Measurements from ENCODE around the gene ARHGAP9. TPM values are rescaled to one million over a fixed set of nuclear protein-coding genes. Genes with fewer than 3 reads are reported as not detected.

The ARHGAP9 gene
- total and polyA plus RNA-seq, 2 of the 8 experiments (the other 6 are each of a cell fraction or from before 2014, with no cell fraction given) = 3.2 to 6.0 TPM

DNA sequence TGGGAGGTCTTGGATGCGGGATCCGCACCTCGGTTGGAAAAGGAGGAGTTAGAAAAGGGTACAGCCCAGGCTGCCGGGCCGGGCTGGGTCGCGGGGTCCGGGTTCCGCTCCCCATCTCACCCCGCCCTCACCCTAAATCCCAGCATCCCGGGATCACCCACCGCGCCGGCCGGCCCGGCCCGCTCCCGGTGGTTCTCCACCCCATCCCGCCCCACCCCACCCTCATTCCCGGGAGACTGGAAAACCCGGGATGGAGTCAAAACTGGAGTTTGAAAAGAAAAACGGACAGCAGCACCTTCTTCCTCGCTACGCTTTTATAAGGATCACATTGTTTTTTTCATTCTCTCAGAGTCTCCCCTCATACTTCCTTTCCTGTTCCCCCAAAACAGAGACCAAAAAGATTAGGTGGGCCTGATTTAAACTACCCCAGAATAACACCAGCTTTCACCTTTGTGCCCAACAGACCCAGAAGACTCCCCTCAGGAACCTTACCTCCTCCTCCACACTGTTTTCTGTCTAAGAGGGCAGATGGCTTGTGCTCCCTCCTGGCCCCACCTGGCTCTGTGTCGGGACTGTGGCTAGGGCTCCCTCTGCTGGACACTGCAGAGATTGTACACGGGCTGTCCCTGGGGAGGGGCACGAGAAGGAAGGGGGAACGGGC lies 17.3 kb downstream of the ARHGAP9 start (continued):
- TF ChIP-seq, protein P1, sequence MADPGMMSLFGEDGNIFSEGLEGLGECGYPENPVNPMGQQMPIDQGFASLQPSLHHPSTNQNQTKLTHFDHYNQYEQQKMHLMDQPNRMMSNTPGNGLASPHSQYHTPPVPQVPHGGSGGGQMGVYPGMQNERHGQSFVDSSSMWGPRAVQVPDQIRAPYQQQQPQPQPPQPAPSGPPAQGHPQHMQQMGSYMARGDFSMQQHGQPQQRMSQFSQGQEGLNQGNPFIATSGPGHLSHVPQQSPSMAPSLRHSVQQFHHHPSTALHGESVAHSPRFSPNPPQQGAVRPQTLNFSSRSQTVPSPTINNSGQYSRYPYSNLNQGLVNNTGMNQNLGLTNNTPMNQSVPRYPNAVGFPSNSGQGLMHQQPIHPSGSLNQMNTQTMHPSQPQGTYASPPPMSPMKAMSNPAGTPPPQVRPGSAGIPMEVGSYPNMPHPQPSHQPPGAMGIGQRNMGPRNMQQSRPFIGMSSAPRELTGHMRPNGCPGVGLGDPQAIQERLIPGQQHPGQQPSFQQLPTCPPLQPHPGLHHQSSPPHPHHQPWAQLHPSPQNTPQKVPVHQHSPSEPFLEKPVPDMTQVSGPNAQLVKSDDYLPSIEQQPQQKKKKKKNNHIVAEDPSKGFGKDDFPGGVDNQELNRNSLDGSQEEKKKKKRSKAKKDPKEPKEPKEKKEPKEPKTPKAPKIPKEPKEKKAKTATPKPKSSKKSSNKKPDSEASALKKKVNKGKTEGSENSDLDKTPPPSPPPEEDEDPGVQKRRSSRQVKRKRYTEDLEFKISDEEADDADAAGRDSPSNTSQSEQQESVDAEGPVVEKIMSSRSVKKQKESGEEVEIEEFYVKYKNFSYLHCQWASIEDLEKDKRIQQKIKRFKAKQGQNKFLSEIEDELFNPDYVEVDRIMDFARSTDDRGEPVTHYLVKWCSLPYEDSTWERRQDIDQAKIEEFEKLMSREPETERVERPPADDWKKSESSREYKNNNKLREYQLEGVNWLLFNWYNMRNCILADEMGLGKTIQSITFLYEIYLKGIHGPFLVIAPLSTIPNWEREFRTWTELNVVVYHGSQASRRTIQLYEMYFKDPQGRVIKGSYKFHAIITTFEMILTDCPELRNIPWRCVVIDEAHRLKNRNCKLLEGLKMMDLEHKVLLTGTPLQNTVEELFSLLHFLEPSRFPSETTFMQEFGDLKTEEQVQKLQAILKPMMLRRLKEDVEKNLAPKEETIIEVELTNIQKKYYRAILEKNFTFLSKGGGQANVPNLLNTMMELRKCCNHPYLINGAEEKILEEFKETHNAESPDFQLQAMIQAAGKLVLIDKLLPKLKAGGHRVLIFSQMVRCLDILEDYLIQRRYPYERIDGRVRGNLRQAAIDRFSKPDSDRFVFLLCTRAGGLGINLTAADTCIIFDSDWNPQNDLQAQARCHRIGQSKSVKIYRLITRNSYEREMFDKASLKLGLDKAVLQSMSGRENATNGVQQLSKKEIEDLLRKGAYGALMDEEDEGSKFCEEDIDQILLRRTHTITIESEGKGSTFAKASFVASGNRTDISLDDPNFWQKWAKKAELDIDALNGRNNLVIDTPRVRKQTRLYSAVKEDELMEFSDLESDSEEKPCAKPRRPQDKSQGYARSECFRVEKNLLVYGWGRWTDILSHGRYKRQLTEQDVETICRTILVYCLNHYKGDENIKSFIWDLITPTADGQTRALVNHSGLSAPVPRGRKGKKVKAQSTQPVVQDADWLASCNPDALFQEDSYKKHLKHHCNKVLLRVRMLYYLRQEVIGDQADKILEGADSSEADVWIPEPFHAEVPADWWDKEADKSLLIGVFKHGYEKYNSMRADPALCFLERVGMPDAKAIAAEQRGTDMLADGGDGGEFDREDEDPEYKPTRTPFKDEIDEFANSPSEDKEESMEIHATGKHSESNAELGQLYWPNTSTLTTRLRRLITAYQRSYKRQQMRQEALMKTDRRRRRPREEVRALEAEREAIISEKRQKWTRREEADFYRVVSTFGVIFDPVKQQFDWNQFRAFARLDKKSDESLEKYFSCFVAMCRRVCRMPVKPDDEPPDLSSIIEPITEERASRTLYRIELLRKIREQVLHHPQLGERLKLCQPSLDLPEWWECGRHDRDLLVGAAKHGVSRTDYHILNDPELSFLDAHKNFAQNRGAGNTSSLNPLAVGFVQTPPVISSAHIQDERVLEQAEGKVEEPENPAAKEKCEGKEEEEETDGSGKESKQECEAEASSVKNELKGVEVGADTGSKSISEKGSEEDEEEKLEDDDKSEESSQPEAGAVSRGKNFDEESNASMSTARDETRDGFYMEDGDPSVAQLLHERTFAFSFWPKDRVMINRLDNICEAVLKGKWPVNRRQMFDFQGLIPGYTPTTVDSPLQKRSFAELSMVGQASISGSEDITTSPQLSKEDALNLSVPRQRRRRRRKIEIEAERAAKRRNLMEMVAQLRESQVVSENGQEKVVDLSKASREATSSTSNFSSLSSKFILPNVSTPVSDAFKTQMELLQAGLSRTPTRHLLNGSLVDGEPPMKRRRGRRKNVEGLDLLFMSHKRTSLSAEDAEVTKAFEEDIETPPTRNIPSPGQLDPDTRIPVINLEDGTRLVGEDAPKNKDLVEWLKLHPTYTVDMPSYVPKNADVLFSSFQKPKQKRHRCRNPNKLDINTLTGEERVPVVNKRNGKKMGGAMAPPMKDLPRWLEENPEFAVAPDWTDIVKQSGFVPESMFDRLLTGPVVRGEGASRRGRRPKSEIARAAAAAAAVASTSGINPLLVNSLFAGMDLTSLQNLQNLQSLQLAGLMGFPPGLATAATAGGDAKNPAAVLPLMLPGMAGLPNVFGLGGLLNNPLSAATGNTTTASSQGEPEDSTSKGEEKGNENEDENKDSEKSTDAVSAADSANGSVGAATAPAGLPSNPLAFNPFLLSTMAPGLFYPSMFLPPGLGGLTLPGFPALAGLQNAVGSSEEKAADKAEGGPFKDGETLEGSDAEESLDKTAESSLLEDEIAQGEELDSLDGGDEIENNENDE (IDR thresholded peaks at IDR 0.05; ENCODE audit: insufficient replicate concordance, low read length) = no peak
- TF ChIP-seq CTBP2 (IDR thresholded peaks at IDR 0.05; ENCODE audit: borderline replicate concordance, insufficient read depth, insufficient read length, low read length) (no peak), CHD1 (IDR thresholded peaks at IDR 0.05; ENCODE audit: low read depth, low read length) (no peak), SIRT6 (IDR thresholded peaks at IDR 0.05; ENCODE audit: low read length) (no peak), JUND (IDR thresholded peaks at IDR 0.05; ENCODE audit: low read length) (no peak; the same call in 1 of the 2 replicates), RNF2 (IDR thresholded peaks at IDR 0.05; ENCODE audit: borderline replicate concordance, low read depth, low read length, missing control alignments, poor library complexity, severe bottlenecking) (no peak), YY1 (IDR thresholded peaks at IDR 0.05; ENCODE audit: low read depth, low read length) (no peak), HDAC6 (IDR thresholded peaks at IDR 0.05; ENCODE audit: low read depth, low read length) (no peak), CEBPB (IDR thresholded peaks at IDR 0.05; ENCODE audit: low read depth, low read length) (no peak), CBX5 (IDR thresholded peaks at IDR 0.05; ENCODE audit: low read depth, low read length) (no peak), EP300 (IDR thresholded peaks at IDR 0.05; ENCODE audit: borderline replicate concordance in 1 of 2, low read depth in 2 of 2, low read length in 2 of 2) (no peak)

Data from H1 (cell line).